Right cardiac atrium (tissue), 5 donors: Measurements from ENCODE around the gene HYDIN. TPM values are rescaled to one million over a fixed set of nuclear protein-coding genes. Genes with fewer than 3 reads are reported as not detected.
A peak's percentile ranks its signal among the peaks of the same experiment; 100 is the strongest.
"Not testable (repeated sequence)": the region's sequence is repeated elsewhere in the genome, so short reads cannot be mapped to it uniquely, and the experiment has no call there.

ENCODE experiments used
- ATAC-seq, 2 donors: fragments of 200-7000 bp; cut with Tn5 transposase; one replicate each; pipeline versions ENCODE4 v1.8.0 to v1.9.1; 2020; ENCODE audit warnings: moderate library complexity in 2 of 2, mild to moderate bottlenecking in 1 of 2
- DNase-seq, 3 donors: peaks; one replicate each; pipeline ENCODE4 v3.0.0-alpha.2; 2020
- H3K27ac ChIP-seq: one replicate; pipeline ENCODE4 v1.5.1; 2013; ENCODE audit warnings: mild to moderate bottlenecking, low read length, control low read depth, moderate library complexity
- H3K27me3 ChIP-seq: one replicate; pipeline ENCODE4 v1.6.1; 2013; ENCODE audit not compliant: control insufficient read depth, insufficient read depth
- H3K4me1 ChIP-seq: one replicate; pipeline ENCODE4 v1.6.1; 2013; ENCODE audit warnings: low read length; ENCODE audit not compliant: control insufficient read depth, insufficient read depth
- H3K4me3 ChIP-seq: one replicate; pipeline ENCODE4 v1.5.1; 2013; ENCODE audit warnings: low read length, control low read depth
- H3K9me3 ChIP-seq: one replicate; pipeline ENCODE4 v1.6.1; 2013; ENCODE audit warnings: low read length; ENCODE audit not compliant: control insufficient read depth
- WGBS: extraction: QIAGEN DNeasy Blood & Tissue Kit; methylation state at CpG from one replicate; pipeline ENCODE4 v1.1.7; 2013; 5-methylcytosine and 5-hydroxymethylcytosine counted together
- intact Hi-C, 4 donors: fragments of 100-400 bp; cut with DNase I; formaldehyde crosslinking; loops; one replicate each; pipeline versions ENCODE4 v1.11.0 to v1.14.0; 2022 to 2023
- polyA plus RNA-seq: library from polyadenylated mRNA; stranded (reverse); fragments of 200-250 nt; gene quantifications from one replicate; pipeline ENCODE4 v1.2.3, GENCODE V29; 2013
- total RNA-seq, 4 donors: library from RNA; stranded (reverse); fragmentation: NEBNext Ultra II Directional; extraction: Animal tissue kit (Norgen Biotek cat#: 25700); gene quantifications; one replicate each; pipeline ENCODE4 v1.2.1, GENCODE V29; 2021
- donor health status: healthy with polysubstance abuse.
- donor health status: DM: no; HTN: yes; CAD: no.
- donor health status: DM: no; HTN: no; CAD: no.
- donor health status: DM: no; HTN: yes; CAD: no; lungs with severe emphysema.
- donor health status: DM: yes; HTN: yes; CAD: no.

The HYDIN gene
- total and polyA plus RNA-seq, 5 donors = 0.57 to 2.3 (median 2.1) TPM

- DNase-seq, intact Hi-C loops, H3K4me3 ChIP-seq, H3K27ac ChIP-seq, H3K27me3 ChIP-seq, H3K4me1 ChIP-seq, H3K9me3 ChIP-seq, ATAC-seq: not testable (repeated sequence)
- 54% methylated on average over 6 of the region's 9 CpGs for WGBS
These were observed 243.4 kb downstream of the HYDIN start for GRCh38 chr16:70987019-70987715.

- DNase-seq, H3K27me3 ChIP-seq, ATAC-seq, H3K27ac ChIP-seq, intact Hi-C loops, H3K9me3 ChIP-seq, H3K4me1 ChIP-seq, H3K4me3 ChIP-seq: not testable (repeated sequence)
- WGBS = 43% methylated on average over 5 of the region's 6 CpGs
These were observed 245.8 kb downstream of the HYDIN start for GRCh38 chr16:70984675-70985074.

GRCh38 chr16:70968332-70968731, 262.2 kb downstream of the HYDIN start:
- WGBS = 95% methylated on average over 1 of the region's 3 CpGs
- H3K4me1 ChIP-seq, H3K9me3 ChIP-seq, H3K27ac ChIP-seq, H3K27me3 ChIP-seq, DNase-seq, H3K4me3 ChIP-seq, ATAC-seq, intact Hi-C loops: not testable (repeated sequence)

DNA sequence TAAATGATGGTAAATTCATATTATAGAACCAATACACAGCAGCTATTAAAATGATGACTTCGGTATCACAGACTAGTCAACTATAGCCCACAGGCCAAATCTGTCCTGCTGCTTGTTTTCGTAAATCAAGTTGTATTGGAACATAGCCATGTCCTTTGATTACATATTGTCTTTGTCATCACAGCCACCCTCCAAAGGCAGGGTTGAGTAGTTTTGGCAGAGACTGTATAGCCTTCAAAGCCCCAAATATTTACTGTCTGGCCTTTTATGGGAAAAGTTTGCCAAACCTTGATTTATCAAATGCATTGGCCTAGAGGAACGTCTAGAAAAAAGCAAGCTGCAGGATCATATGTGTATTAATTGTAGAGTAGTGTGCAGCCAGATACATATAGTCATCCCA, 270.4 kb downstream of the HYDIN start:
- H3K4me1 ChIP-seq, H3K9me3 ChIP-seq, H3K27me3 ChIP-seq, H3K4me3 ChIP-seq, DNase-seq, H3K27ac ChIP-seq, ATAC-seq, intact Hi-C loops: not testable (repeated sequence)
- 49% methylated on average over 2 of the region's 3 CpGs for WGBS

- WGBS = 83% methylated on average over 3 of the region's 4 CpGs
- not testable (repeated sequence) for ATAC-seq
These were observed 275.6 kb downstream of the HYDIN start for GRCh38 chr16:70954922-70955321.

DNA sequence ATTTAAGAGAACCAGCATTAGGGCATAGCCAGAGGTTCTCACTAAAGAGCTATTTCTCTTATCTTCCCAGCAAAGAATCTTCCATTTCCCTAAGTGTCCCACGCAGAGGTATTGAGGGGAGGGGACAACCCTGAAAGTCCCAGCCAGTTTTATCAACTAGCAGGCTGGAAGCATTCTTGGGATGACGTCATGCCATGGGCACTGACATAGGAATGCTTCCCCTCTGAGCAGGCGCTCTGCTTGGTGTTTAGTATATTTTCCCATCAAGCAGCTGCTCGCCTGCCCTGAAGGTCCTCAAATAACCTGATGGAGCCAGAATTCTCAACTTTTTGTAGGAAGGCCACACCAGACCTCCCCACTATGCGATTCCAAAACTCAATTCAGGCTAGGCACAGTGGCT, 276.7 kb downstream of the HYDIN start:
- intact Hi-C loops, DNase-seq, H3K4me1 ChIP-seq, H3K4me3 ChIP-seq, H3K27me3 ChIP-seq, H3K27ac ChIP-seq, H3K9me3 ChIP-seq: not testable (repeated sequence)
- ATAC-seq = peak; percentile 71
- no CpG with 5 or more reads among the region's 5 CpGs for WGBS

More at GRCh38 chr16:70954922-70955321, 275.6 kb downstream of the HYDIN start:
- DNase-seq, H3K27me3 ChIP-seq, intact Hi-C loops, H3K4me1 ChIP-seq, H3K4me3 ChIP-seq, H3K27ac ChIP-seq, H3K9me3 ChIP-seq: not testable (repeated sequence)

- 69% methylated on average over 15 of the region's 15 CpGs for WGBS
- H3K4me1 ChIP-seq, H3K4me3 ChIP-seq, H3K9me3 ChIP-seq, H3K27me3 ChIP-seq, intact Hi-C loops, H3K27ac ChIP-seq, ATAC-seq, DNase-seq: not testable (repeated sequence)
These were observed 287.0 kb downstream of the HYDIN start for GRCh38 chr16:70943551-70943950.

DNA sequence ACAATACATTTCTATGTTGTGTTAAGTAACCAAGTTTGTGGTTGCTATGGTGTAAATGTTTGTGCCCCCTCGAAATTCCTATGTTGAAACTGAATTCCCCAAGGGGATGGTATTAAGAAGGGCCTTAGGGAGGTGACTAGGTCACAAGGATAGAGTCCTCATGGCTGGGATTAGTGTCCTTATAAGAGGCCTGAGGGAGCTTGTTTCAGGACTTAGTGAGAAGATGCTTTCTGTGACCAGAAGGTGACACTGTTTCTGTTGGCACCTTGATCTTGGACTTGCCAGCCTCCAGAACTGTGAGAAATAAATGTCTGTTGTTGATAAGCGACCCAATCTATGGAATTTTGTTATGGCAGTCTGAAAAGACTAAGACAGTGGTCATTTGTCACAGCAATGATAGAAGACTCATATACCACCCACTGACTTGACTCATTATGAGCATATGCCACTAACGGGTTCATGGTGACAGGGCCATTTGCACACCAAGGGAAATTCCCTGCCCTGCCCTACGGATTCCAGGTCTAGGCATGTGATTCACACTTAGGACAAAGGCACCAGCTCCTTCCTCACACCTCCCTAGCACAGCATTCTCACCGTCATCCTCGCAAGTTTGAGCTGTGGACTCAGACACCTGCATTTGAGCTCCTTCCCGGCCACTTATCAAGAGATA, 290.7 kb downstream of the HYDIN start:
- H3K27ac ChIP-seq, intact Hi-C loops, H3K4me1 ChIP-seq, H3K27me3 ChIP-seq, H3K9me3 ChIP-seq, DNase-seq, H3K4me3 ChIP-seq, ATAC-seq: not testable (repeated sequence)
- WGBS = 54% methylated on average over 3 of the region's 7 CpGs

GRCh38 chr16:70936781-70937525, 293.6 kb downstream of the HYDIN start:
- ATAC-seq = peak; percentile 42 to 59
- intact Hi-C loops, H3K27me3 ChIP-seq, H3K27ac ChIP-seq, H3K4me1 ChIP-seq, H3K4me3 ChIP-seq, H3K9me3 ChIP-seq: not testable (repeated sequence)
- peak in 1 of 3 donors; percentile 30 for DNase-seq
- WGBS = 44% methylated on average over 9 of the region's 12 CpGs

GRCh38 chr16:70935325-70935724, 295.2 kb downstream of the HYDIN start:
- H3K9me3 ChIP-seq, DNase-seq, H3K27me3 ChIP-seq, ATAC-seq, H3K4me3 ChIP-seq, H3K4me1 ChIP-seq, H3K27ac ChIP-seq, intact Hi-C loops: not testable (repeated sequence)
- WGBS = 50% methylated on average over 1 of the region's 4 CpGs

DNA sequence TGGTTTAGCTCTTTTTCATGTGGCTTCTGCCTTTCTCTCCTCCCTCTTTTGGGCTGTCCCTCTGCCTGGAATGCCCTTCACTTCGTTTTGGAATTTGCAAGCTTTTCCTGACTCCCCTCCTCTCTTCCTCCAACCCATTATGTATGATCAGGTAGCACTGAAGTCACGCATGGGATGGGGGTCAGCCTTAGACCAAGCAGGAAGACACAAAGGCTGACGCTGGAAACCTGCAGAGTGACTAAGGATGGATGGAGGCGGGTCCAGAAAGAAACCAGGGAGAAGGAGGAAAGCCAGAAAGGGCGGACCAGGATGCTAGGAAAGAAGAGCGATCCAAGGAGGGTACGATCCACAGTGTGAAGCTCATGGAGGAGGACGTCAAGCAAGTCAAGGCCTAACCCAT, 296.8 kb downstream of the HYDIN start:
- H3K4me1 ChIP-seq, DNase-seq, H3K27me3 ChIP-seq, H3K27ac ChIP-seq, H3K4me3 ChIP-seq, ATAC-seq, intact Hi-C loops, H3K9me3 ChIP-seq: not testable (repeated sequence)
- 73% methylated on average over 8 of the region's 8 CpGs for WGBS
